A673 (cell line): ENCODE measurements around the gene PTGS1.

Experiments used
- CTCF ChIP-seq: fragments of 300-800, 200-600 bp; sonication (generic); conservative IDR thresholded peaks from 2 replicates; pipeline ENCODE4 v1.5.1; 2017; ENCODE audit warnings: low read depth, mild to moderate bottlenecking, antibody characterized with exemption, low read length, moderate library complexity, mixed read lengths
- EZH2 ChIP-seq: fragments of 200-600 bp; sonication (generic); IDR thresholded peaks from 2 replicates; pipeline ENCODE4 v1.6.1; 2017; ENCODE audit warnings: borderline replicate concordance, low read depth, mild to moderate bottlenecking, mixed read lengths, antibody characterized with exemption, low read length; ENCODE audit not compliant: poor library complexity, severe bottlenecking

- TF ChIP-seq CTCF, result no peak
- no peak for TF ChIP-seq EZH2
These were observed 12.4 kb downstream of the PTGS1 start for GRCh38 chr9:122382901-122383850.
